ENCODE results near the gene PPP2R5C. TPM values are rescaled to one million over a fixed set of nuclear protein-coding genes. Genes with fewer than 3 reads are reported as not detected.

The PPP2R5C gene
- total RNA-seq, 1 experiment from 2014 or later: 96.1 TPM

DNA sequence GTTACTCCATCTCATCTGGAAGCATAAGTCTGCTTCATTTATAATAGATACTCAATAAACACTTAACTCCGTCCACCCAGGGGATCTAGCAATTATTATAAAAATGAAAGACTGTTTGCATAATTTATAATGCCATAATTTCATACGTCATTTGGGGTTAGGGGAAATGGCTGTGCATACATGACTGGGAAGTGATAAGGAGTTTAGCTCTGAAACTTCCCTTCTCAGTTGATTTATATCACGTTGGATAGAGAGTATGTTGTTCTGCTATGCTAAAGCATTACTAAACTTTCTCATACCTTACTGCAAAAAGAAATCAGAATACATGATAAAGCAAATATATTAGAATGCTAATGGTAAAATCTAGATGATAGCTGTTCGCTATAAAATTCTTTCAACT is 112.5 kb downstream of the PPP2R5C start:
- TF ChIP-seq, protein P1, sequence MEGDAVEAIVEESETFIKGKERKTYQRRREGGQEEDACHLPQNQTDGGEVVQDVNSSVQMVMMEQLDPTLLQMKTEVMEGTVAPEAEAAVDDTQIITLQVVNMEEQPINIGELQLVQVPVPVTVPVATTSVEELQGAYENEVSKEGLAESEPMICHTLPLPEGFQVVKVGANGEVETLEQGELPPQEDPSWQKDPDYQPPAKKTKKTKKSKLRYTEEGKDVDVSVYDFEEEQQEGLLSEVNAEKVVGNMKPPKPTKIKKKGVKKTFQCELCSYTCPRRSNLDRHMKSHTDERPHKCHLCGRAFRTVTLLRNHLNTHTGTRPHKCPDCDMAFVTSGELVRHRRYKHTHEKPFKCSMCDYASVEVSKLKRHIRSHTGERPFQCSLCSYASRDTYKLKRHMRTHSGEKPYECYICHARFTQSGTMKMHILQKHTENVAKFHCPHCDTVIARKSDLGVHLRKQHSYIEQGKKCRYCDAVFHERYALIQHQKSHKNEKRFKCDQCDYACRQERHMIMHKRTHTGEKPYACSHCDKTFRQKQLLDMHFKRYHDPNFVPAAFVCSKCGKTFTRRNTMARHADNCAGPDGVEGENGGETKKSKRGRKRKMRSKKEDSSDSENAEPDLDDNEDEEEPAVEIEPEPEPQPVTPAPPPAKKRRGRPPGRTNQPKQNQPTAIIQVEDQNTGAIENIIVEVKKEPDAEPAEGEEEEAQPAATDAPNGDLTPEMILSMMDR (conservative IDR thresholded peaks at IDR 0.05; ENCODE audit: low read depth, low read length): no peak
- TF ChIP-seq EZH2 (IDR thresholded peaks at IDR 0.05; ENCODE audit: low read length, unreplicated experiment) (no peak), EZH2phosphoT487 (IDR thresholded peaks at IDR 0.05; ENCODE audit: borderline replicate concordance, low read length) (no peak)
- Histone ChIP-seq H4K20me1 (ENCODE audit: low read length) (no peaks in the 10 kb centered on the region; the same call in 1 of the 2 replicates), H3K36me3 (ENCODE audit: low read depth, low read length) (no peaks in the 10 kb centered on the region), H3K9ac (ENCODE audit: low read length) (no peak overlapping the region), H2AFZ (ENCODE audit: low read length) (no peak overlapping the region), H3K4me1 (ENCODE audit: insufficient read depth, low read length) (peaks cover 5% of the 10 kb centered on the region; the same call in 1 of the 2 replicates), H3K9me2 (replicated peaks; ENCODE audit: low read length) (no peaks in the 10 kb centered on the region), H3F3A (ENCODE audit: low read length, unreplicated experiment) (no peaks in the 10 kb centered on the region), H3K27ac (ENCODE audit: low read length) (no peak overlapping the region), H3K79me2 (ENCODE audit: low read length) (peaks cover 43% of the 10 kb centered on the region), H3K9me3 (ENCODE audit: low read length) (no peaks in the 10 kb centered on the region), H3K4me3 (ENCODE audit: low read length) (no peak overlapping the region), H3K4me2 (ENCODE audit: low read length) (no peak overlapping the region), H3K27me3 (ENCODE audit: low read length) (no peaks in the 10 kb centered on the region)
- DNase-seq (no peak), ATAC-seq (no peak)
- POLR2A ChIA-PET (ENCODE audit: unreplicated experiment): no interaction called here
- CTCF ChIA-PET: no interaction called here
- no TSS peak for BruUV-seq (replicated peaks)
- intact Hi-C loops (cut with micrococcal nuclease): no loop called here

DNA sequence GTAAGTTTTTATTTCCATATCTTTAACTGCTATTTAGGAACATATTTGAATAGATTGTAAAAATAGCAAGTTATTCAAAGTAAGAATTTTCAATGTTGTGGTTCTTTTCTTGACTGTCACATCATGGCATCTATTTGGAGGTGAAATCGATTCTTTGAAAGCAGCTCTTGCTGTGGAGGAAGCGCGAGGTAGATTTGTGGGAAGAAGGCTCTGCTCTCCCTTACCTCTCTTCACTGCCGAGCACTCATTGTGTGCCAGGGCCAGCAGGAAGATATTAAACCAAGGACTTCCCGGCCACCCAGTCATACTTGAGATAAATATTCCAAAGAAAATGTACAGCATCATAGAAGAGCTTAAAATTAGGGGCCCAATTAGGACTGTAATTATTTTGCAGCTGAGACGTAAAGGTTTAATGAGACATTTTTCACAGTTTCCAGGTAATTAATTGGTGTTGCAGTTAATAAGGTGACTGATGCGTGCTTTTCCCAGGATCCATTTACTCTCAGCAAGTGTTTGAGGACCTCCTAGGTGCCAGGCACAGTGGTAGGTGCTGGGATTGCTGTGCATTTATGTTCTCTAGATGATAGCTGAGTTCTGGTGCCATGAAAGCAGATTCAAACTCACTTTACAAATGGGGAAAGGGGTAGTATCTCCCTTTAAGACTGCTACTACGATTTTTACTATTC is 113.7 kb downstream of the PPP2R5C start:
- Histone ChIP-seq H3K9me3 (ENCODE audit: low read length) (no peaks in the 10 kb centered on the region), H3K9me2 (replicated peaks; ENCODE audit: low read length) (no peaks in the 10 kb centered on the region), H3K4me2 (ENCODE audit: low read length) (no peak overlapping the region), H2AFZ (ENCODE audit: low read length) (no peak overlapping the region), H4K20me1 (ENCODE audit: low read length) (no peaks in the 10 kb centered on the region; the same call in 1 of the 2 replicates), H3K4me1 (ENCODE audit: insufficient read depth, low read length) (peaks cover 5% of the 10 kb centered on the region; the same call in 1 of the 2 replicates), H3K27ac (ENCODE audit: low read length) (no peak overlapping the region), H3K79me2 (ENCODE audit: low read length) (peaks cover 37% of the 10 kb centered on the region), H3K36me3 (ENCODE audit: low read depth, low read length) (no peaks in the 10 kb centered on the region), H3K9ac (ENCODE audit: low read length) (no peak overlapping the region), H3K27me3 (ENCODE audit: low read length) (no peaks in the 10 kb centered on the region), H3F3A (ENCODE audit: low read length, unreplicated experiment) (no peaks in the 10 kb centered on the region), H3K4me3 (ENCODE audit: low read length) (no peak overlapping the region)
- BruUV-seq (replicated peaks): no TSS peak
- TF ChIP-seq EZH2 (IDR thresholded peaks at IDR 0.05; ENCODE audit: low read length, unreplicated experiment) (no peak), EZH2phosphoT487 (IDR thresholded peaks at IDR 0.05; ENCODE audit: borderline replicate concordance, low read length) (no peak)
- TF ChIP-seq, protein P1 (conservative IDR thresholded peaks at IDR 0.05; ENCODE audit: low read depth, low read length): no peak
- ATAC-seq (no peak), DNase-seq (no peak)
- ChIA-PET CTCF (no interaction called here), POLR2A (ENCODE audit: unreplicated experiment) (no interaction called here)
- intact Hi-C loops (cut with micrococcal nuclease): no loop called here
